Stimulated activated naive CD4-positive, alpha-beta T cell (primary cell): ENCODE results near the gene CFAP74.
A peak's percentile ranks its signal among the peaks of the same experiment; 100 is the strongest.

Source experiments
- DNase-seq, 6 experiments: peaks; one replicate each; lab custom pipeline; 2025; lab: John Stamatoyannopoulos, UW

CFAP74 gene

GRCh38 chr1:2021550-2021949 lies 18.0 kb upstream of the CFAP74 start:
- DNase-seq: no peak

- DNase-seq: no peak
These were observed 16.7 kb upstream of the CFAP74 start for GRCh38 chr1:2020310-2020655.

GRCh38 chr1:2019571-2020309 lies 16.2 kb upstream of the CFAP74 start:
- no peak for DNase-seq

- DNase-seq: no peak
These were observed 15.6 kb upstream of the CFAP74 start, which contains the start of gene GABRD for GRCh38 chr1:2019172-2019543. Gene GABRD (plus strand): TSS chr1:2019345. CDS start chr1:2019424, 79 bp downstream.

- peak in 1 of 6 experiments; percentile 10 for DNase-seq
These were observed 14.9 kb upstream of the CFAP74 start for GRCh38 chr1:2018217-2019171.

- DNase-seq: no peak
These were observed 12.5 kb upstream of the CFAP74 start for GRCh38 chr1:2016123-2016522.

GRCh38 chr1:2014741-2015735 lies 11.5 kb upstream of the CFAP74 start:
- DNase-seq: no peak

- no peak for DNase-seq
These were observed 10.6 kb upstream of the CFAP74 start for GRCh38 chr1:2014181-2014580.

- no peak for DNase-seq
These were observed 5.8 kb upstream of the CFAP74 start for GRCh38 chr1:2009101-2010053.

GRCh38 chr1:2004856-2005255 lies 1.3 kb upstream of the CFAP74 start:
- no peak for DNase-seq

GRCh38 chr1:2001773-2002411 lies 1.7 kb downstream of the CFAP74 start:
- no peak for DNase-seq

- no peak for DNase-seq
These were observed 2.7 kb downstream of the CFAP74 start for GRCh38 chr1:2000850-2001249.

GRCh38 chr1:2000432-2000831 lies 3.2 kb downstream of the CFAP74 start:
- no peak for DNase-seq

- DNase-seq: no peak
These were observed 6.0 kb downstream of the CFAP74 start for GRCh38 chr1:1997576-1997975.

- DNase-seq: no peak
These were observed 7.4 kb downstream of the CFAP74 start for GRCh38 chr1:1996207-1996651.

GRCh38 chr1:1994536-1994935 lies 9.1 kb downstream of the CFAP74 start:
- no peak for DNase-seq

GRCh38 chr1:1990222-1990621 lies 13.4 kb downstream of the CFAP74 start:
- DNase-seq: no peak

- no peak for DNase-seq
These were observed 13.8 kb downstream of the CFAP74 start for GRCh38 chr1:1989789-1990188.

GRCh38 chr1:1989102-1989542 lies 14.5 kb downstream of the CFAP74 start:
- DNase-seq: no peak
